CD4-positive, alpha-beta T cell treated with Interleukin-6 for 4 hours (primary cell): ENCODE results near the gene IGFLR1.
"Not testable (repeated sequence)": the region's sequence is repeated elsewhere in the genome, so short reads cannot be mapped to it uniquely, and the experiment has no call there.

Experiments used
- DNase-seq: peaks from one replicate; pipeline ENCODE4 v3.0.0-alpha.2; 2020; ENCODE audit warnings: mixed read lengths

The IGFLR1 gene

DNA sequence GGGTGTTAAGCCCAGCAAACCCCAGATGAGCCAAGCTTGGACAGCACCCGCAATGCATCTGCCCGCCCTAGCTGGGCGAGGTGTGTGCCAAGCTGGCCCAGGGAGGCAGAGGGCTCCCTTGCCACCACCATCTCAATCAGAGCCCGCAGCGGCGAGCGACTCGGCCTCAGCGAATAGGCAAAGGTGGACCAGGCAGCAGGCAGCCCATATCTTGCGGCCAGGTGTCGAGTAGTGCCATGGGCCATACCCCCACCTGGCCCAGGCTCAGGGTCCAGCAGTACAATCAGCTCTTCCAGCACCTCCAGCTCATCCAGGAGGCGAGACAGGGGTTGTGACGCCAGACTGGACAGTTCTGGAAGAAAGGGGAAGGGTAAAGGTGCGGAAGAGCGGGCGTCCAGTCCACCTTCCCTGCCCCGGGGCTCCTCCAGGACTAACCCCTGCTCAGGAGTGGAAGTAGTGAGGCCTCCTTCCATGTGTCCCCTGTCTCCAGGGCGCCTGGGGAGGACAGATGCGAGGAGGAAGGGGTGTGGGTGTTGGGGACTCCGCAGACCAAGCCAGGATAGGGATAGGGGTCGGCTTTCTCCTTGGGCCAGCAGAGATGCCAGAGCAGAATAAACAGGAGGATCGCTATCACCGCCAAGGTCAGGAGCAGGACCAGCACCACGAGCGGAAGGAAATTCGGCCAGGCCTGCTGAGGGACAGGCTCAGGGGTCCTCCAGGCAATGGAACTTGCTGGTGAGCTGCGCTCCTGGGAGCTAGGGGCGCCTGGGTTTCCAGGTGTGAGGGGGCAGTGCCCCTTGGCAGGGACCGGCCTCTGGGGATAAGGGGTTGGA lies 2.8 kb downstream of the IGFLR1 start:
- no peak for DNase-seq

DNA sequence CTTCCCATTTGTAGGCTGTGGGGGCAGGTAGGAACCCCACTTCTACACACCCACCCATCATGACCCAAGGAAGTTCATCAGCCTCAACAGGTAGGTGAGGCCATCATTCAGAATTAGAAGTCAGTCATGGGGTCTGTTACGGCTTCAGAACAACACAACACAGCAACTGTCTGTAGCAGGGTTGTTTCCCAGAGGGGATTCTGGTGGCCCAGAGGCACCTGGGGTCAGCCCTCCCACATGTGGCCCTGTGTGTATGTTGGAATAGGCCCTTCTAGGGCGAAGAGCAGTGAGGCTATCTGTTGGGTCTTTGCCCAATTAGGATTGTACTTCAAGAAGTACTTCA lies 3.4 kb downstream of the IGFLR1 start:
- no peak for DNase-seq

DNA sequence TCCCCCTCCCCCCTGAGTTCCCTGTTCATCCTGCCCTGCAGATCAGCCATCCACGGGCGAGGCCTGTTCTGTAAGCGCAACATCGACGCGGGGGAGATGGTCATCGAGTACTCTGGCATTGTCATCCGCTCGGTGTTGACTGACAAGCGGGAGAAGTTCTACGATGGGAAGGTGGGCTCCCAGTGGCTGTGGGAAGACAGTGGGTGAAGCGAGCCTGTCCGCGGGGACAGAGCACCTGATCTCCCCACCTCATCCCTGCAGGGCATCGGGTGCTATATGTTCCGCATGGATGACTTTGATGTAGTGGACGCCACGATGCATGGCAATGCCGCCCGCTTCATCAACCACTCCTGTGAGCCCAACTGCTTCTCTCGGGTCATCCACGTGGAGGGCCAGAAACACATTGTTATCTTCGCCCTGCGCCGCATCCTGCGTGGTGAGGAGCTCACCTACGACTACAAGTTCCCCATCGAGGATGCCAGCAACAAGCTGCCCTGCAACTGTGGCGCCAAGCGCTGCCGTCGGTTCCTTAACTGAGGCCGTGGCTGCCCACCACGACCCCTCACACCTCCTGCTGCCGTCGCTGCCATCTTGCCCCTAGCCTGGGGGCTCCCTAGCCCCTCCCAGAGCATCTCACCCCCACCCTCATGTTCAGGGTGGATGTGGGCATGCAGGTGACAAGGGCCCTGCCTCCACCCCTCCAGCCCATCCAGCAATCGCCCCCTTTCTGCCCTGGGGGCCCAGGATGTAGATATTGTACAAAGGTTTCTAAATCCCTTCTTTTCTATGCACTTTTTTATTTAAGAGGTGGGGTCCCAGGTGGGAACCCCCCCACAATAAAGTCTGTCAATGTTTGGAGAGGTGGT lies 4.0 kb downstream of the IGFLR1 start:
- no peak for DNase-seq

DNA sequence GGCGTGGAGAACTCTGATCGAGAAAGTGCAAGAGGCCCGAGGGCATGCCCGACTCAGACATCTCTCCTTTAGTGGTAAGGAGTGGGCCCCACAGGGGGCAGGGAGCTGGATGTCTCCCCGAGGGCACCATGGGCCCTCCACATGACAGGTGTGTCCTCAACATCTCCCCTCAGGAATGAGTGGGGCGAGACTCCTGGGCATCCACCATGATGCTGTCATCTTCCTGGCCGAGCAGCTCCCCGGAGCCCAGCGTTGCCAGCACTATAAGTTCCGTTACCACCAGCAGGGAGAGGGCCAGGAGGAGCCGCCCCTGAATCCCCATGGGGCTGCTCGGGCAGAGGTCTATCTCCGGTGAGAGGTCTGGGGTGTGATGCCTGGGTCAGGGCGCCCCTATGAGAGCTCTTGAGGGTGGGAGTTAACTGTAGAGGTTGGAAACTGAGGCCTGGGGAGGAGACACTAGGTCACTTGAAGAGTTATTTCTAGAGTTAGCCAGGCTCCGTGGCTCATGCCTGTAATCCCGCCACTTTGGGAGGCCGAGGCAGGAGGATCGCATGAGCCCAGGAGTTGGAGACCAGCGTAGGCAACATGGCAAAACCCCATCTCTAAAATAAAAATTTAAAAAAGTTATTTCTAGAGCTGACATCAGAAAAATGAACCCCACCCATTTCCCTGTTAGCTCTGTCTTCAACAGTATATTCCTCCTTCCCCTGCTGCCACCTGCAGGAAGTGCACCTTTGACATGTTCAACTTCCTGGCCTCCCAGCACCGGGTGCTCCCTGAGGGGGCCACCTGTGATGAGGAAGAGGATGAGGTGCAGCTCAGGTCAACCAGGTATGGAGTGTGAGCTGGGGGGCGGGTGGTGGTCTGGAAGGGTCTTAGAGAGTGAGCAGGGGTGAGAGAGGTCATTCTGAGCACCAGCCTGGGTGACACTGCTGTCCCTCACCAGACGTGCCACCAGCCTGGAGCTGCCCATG lies 5.1 kb downstream of the IGFLR1 start:
- DNase-seq, result peak; percentile 38

DNA sequence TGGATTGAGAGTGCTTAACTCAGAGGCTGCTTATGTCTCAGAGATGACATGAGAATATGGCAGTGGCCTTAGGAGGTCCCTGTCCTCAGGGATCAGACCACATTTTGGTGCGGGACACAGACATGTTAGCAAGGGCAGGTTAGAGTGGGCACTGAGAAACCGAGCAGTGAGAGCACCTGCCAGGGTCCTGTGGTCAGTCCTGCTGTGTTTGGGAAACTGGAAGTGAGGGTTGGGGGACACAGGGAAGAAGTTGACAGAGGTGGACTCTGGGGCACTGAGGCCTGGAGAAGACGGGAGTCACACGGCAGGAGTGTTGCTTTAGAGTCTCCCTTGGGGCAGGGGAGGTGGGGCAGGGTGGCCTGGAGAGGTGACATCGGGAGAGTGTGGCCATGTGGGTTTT lies 7.4 kb downstream of the IGFLR1 start:
- DNase-seq, result no peak

DNA sequence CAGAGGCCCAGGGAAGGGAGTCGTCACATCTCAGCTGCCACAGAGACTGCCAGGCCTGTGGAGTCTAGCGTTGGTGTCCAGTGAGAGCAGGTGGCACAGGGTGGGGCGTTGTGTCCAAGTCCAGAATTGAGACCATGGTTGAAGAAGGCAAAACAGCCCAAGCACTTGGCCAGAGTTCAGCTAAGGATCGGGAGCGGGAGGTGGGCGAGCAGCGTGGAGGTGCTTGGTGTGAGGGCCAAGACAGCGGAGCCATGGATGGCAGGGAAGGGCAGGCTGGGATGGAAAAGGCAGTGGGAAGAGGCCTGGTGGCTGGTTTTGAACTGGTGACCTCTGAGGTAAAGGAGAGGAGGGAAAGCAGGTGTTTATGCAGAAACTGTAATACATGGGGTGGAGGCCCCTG lies 8.0 kb downstream of the IGFLR1 start:
- DNase-seq, result no peak

DNA sequence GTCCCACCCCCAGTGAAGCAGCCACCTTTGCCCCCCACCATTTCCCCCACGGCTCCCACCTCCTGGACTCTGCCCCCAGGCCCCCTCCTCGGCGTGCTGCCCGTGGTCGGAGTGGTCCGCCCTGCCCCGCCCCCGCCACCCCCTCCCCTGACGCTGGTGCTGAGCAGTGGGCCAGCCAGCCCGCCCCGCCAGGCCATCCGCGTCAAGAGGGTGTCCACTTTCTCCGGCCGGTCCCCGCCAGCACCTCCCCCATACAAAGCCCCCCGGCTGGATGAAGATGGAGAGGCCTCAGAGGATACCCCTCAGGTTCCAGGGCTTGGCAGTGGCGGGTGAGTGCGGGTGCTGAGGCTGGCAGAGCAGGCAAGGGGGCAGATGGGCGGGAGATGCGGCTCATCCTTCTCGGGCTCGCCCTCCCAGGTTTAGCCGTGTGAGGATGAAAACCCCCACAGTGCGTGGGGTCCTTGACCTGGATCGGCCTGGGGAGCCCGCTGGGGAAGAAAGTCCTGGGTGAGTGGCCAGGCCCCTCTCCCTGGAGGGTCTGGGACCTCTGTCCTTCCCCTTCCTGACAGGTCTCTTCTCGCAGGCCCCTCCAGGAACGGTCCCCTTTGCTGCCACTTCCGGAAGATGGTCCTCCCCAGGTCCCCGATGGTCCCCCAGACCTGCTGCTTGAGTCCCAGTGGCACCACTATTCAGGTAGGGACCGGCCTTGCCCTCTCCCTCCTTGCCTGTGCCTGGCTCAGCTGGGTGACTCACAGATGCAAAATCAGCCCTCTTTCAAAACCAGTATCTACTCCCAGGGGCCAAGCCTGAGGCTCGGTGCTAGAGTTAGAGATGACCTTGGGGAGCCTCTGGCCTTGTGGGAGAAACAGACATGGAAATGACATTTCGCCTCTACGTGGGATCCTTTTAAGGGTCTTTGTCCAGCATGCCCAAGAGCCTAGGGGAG lies 8.8 kb downstream of the IGFLR1 start:
- DNase-seq, result no peak

DNA sequence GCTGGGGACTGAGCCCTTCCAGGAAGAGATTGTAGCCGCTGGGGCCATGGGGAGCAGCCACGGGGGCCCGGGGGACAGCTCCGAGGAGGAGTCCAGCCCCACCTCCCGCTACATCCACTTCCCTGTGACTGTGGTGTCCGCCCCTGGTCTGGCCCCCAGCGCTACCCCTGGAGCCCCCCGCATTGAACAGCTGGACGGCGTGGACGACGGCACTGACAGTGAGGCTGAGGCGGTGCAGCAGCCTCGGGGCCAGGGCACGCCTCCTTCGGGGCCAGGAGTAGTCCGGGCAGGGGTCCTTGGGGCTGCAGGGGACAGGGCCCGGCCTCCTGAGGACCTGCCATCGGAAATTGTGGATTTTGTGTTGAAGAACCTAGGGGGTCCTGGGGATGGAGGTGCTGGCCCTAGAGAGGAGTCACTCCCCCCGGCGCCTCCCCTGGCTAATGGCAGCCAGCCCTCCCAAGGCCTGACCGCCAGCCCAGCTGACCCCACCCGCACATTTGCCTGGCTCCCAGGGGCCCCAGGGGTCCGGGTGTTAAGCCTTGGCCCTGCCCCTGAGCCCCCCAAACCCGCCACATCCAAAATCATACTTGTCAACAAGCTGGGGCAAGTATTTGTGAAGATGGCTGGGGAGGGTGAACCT lies 9.6 kb downstream of the IGFLR1 start:
- DNase-seq, result no peak

DNA sequence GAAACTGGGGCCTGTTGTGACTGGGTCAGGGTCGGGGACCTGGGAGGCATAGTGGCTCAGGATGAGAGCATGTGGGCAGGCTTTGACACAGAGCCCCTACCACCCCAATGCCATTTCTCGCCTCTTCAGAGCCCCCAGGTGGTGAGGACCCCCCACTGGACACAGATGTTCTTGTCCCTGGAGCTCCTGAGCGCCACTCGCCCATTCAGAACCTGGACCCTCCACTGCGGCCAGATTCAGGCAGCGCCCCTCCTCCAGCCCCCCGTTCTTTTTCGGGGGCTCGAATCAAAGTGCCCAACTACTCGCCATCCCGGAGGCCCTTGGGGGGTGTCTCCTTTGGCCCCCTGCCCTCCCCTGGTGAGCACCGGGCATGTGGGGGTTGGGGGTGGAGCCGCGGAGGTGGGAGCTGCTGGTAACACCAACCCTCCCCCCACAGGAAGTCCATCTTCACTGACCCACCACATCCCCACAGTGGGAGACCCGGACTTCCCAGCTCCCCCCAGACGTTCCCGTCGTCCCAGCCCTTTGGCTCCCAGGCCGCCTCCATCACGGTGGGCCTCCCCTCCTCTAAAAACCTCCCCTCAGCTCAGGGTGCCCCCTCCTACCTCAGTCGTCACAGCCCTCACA lies 10.4 kb downstream of the IGFLR1 start:
- DNase-seq, result no peak

DNA sequence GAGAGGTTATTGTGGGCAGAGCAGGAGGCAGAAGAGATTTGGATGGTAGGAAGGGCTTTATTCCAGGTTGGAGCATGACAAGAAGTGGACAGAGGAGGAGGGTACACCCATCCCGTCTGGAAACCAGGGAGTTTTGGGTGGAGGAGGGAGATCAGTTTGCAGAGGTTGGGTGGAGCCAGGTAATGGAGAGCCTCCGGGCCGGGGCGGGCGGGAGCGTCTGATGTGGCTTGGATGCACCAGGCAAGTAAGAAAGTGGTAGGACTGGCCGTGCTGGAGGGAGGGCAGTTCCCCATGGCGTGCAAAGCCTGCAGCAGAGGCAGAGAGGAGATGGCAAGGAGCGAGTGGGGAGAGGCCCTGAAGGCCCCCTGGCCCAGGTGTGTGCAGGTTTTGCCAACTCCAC lies 10.9 kb downstream of the IGFLR1 start:
- no peak for DNase-seq

DNA sequence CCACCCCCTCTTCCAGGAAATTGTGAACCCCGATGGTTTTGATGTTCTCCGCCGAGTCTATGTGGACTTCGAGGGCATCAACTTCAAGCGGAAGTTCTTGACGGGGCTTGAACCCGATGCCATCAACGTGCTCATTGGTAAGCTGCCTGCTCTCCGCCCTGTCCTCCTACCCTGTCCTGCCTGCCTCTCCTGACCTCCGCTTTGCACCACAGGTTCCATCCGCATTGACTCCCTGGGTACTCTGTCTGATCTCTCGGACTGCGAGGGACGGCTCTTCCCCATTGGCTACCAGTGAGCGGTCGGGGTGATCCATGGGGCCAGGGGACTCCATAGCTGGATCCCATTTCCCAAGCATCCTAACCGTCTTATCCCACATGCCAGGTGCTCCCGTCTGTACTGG lies 11.9 kb downstream of the IGFLR1 start:
- no peak for DNase-seq

DNA sequence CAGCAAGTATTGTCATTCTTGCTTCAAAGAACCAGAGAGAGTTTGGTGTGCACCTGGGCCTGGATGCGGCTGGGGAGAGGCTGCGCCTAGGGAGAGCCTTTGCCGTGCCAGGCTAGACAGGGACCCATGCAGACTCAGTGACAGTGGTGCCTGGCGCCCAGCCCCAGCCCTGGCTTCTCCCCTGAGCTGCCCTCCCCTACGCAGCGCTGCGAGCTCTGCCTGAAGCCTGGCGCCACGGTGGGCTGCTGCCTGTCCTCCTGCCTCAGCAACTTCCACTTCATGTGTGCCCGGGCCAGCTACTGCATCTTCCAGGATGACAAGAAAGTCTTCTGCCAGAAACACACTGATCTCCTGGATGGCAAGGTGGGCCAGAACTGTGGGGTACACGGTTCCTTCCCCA lies 12.5 kb downstream of the IGFLR1 start:
- DNase-seq, result no peak

DNA sequence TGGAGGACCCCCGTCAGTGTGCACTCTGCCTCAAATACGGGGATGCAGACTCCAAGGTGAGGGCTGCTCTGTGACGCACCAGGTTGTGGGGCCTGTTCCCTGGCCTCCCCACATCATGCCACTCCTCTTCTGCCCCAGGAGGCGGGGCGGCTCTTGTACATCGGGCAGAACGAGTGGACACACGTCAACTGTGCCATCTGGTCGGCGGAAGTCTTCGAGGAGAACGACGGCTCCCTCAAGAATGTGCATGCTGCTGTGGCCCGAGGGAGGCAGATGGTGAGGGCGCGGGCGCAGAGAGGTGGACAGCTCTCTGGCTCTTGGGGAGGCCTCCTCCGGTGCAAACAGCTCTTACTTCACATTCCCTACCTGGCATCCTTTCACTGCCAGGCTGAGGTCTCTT lies 13.2 kb downstream of the IGFLR1 start:
- no peak for DNase-seq

DNA sequence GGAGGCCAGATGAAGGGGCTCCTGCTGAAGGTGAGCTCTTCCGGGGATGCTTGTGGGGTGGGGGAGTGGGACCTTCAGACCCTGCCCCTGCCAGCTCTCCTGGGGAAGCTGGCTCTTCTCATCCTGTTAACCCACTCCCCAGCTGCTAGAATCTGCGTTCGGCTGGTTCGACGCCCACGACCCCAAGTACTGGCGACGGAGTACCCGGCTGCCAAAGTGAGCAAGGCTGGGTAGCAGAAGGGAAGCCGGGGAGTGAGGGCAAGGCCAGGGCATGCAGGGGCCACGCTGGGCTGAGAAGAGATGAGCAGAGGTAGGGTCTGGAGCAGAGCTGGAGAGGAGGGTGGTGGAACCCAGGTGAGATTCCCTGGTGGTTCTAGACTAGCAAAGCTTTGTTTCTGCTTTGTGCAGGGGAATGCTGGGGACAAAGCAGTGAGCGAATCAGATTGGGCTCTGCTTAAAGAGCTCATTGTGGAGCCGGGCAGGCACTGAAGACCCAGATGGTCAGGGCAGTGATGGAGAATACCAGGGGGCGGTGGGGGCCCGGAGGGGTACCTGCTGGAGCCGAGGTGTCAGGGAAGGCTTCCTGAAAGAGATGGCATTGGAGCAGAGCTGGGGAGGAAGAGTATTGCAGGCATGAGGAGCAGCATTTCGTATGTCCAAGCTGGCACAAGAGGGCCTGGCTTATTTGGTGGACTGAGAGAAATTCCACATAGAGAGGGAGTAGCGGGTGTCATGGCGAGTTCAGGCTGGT lies 14.1 kb downstream of the IGFLR1 start:
- no peak for DNase-seq

DNA sequence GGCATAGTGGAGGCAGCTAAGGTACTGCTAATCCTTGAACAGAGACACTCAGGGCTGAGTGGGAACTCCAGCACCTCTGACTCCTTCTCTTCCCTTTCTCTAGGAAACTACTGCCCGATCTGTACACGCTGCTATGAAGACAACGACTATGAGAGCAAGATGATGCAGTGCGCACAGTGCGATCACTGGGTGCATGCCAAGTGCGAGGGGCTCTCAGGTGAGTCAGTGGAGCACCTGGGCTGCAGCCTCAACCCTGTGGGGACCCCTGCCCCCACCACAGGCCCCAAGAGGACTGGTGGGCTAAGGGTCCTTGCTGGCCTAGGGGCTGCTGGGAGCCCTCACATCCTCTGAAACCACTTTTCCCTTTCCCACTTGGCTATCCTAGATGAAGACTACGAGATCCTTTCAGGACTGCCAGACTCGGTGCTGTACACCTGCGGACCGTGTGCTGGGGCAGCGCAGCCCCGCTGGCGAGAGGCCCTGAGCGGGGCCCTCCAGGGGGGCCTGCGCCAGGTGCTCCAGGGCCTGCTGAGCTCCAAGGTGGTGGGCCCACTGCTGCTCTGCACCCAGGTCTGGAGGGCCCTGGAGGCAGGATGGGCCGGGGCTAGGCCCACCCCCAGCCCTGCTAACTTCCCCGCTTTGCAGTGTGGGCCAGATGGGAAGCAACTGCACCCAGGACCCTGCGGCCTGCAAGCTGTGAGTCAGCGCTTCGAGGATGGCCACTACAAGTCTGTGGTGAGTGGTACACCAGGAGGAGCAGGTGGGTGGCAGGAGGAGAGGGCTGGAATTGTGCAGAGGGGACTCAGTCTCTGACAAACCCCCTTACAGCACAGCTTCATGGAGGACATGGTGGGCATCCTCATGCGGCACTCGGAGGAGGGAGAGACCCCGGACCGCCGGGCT lies 14.9 kb downstream of the IGFLR1 start:
- no peak for DNase-seq

DNA sequence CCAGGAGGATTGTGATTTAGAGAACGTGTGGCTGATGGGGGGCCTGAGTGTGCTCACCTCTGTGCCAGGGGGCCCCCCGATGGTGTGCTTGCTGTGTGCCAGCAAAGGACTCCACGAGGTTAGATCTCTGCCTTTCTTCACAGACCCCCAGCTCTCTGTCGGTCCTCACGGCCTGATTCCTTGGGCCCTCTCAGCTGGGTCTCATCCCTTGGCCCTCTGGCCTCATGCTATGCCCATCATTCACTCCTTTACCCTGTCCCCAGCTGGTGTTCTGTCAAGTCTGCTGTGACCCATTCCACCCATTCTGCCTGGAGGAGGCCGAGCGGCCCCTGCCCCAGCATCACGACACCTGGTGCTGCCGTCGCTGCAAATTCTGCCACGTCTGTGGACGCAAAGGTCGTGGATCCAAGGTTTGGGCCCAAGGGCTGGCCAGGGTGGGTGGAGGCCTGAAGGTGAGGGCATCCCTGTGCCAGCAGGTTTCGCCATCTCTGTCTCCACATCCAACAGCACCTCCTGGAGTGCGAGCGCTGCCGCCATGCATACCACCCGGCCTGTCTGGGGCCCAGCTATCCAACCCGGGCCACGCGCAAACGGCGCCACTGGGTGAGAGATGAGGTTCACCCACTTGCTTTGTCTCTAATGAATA lies 16.9 kb downstream of the IGFLR1 start:
- DNase-seq, result no peak

DNA sequence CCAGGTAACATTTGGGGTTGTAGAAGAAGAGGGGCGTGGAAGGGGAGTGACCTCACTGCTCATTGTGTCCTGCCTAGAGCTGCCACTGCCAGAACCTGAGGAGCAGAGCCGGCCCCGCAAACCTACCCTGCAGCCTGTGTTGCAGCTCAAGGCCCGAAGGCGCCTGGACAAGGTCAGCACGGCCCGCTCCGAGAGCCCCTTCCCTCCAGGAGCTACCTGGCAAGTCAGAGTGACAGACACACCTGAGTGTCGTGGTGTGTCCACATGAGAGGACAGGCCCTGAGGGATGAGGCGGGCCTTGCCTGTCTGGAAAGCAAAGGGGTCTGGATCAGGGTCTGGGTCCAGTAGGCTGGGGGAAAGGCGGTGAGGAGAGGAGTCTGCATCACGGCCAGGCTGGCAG lies 17.7 kb downstream of the IGFLR1 start:
- no peak for DNase-seq

DNA sequence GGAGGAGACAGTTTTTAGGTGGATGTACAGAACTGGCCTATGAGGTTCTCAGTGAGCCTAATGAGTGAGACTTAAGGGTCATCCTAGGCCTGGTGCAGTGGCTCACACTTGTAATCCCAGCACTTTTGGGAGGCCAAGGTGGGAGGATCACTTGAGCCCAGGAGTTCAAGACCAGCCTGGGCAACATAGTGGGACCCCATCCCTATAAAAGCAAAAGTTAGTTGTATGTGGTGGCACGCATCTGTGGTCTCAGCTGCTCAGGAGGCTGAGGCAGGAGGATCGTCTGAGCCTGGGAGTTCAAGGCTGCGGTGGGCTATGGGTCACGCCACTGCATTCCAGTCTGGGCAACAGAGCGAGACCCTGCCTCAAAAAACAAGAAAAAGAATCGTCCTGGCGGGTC lies 18.1 kb downstream of the IGFLR1 start:
- not testable (repeated sequence) for DNase-seq
